ENCODE measurements around the gene PTPN3.

The PTPN3 gene

GRCh38 chr9:109408759-109409462 lies 89.2 kb downstream of the PTPN3 start:
- Histone ChIP-seq H3K23ac (ENCODE audit: low read length in 2 of 2) (no peak overlapping the region), H2BK12ac (ENCODE audit: low read length in 2 of 2) (no peak overlapping the region), H4K8ac (ENCODE audit: low read length) (no peak overlapping the region), H3K9ac (ENCODE audit: low read length) (no peak overlapping the region), H4K91ac (ENCODE audit: low read length) (no peak overlapping the region), H3K4ac (ENCODE audit: low read depth in 1 of 2, low read length in 2 of 2) (no peak overlapping the region), H2AFZ (ENCODE audit: low read depth, low read length) (no peak overlapping the region), H3K4me1 (ENCODE audit: control insufficient read depth, insufficient read depth, low read depth, low read length) (peaks cover 7% of the 10 kb centered on the region), H2BK5ac (ENCODE audit: low read depth, low read length, poor library complexity, severe bottlenecking) (no peak overlapping the region), H3K14ac (ENCODE audit: low read length in 2 of 2) (no peak overlapping the region), H3K4me2 (ENCODE audit: low read length, poor library complexity, severe bottlenecking) (no peak overlapping the region), H2BK15ac (ENCODE audit: low read depth, poor library complexity, severe bottlenecking) (no peak overlapping the region), H3K9me3 (ENCODE audit: control insufficient read depth, low read length) (no peaks in the 10 kb centered on the region), H3K27ac (ENCODE audit: low read length, poor library complexity, severe bottlenecking) (no peak overlapping the region), H2BK120ac (ENCODE audit: low read depth, low read length) (no peak overlapping the region), H3K79me1 (replicated peaks; ENCODE audit: low read length, poor library complexity, severe bottlenecking) (peaks cover 9% of the 10 kb centered on the region), H2AK5ac (ENCODE audit: low read length, severe bottlenecking) (no peak overlapping the region), H3K18ac (ENCODE audit: low read depth in 1 of 2, low read length in 2 of 2) (no peak overlapping the region), H3K4me3 (ENCODE audit: insufficient read depth in 1 of 2, low read depth in 1 of 2, low read length in 2 of 2) (no peak overlapping the region), H3K36me3 (ENCODE audit: control insufficient read depth in 1 of 2, insufficient read depth in 2 of 2, low read depth in 1 of 2, low read length in 2 of 2) (peaks cover 0 to 47% of the 10 kb centered on the region in 2 experiments), H3K27me3 (ENCODE audit: control insufficient read depth in 1 of 2, insufficient read depth in 1 of 2, low read length in 2 of 2) (peaks cover 0 to 11% of the 10 kb centered on the region in 2 experiments)
- WGBS = 70% methylated on average over 4 of the region's 6 CpGs
- no peak for DNase-seq

DNA sequence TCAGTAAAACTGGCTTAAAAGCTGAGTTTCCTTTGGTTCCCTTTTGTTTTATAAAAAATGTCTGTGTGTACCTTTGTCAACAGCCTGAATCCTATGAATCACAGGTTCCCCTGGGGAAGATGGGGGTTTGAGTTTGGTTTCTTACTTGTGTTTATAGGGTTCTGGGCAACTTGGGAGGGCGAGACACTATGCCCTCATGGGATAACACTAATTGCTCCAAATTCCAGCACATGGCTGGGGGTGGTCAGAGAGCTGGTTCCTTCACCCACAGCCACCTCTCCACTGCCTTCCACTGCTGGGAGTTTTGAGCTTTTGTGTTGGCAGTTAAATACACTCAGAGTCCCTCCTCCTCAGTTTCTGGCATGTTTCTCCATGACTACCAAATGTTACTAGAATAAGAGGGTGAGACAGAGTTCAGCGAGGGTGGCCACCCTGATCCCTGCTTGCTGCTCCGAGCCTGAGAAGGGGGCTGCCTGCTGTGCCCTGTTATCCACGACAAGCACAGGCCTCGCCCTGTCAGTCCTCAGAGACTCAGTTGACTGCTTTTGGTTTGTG lies 94.3 kb downstream of the PTPN3 start:
- Histone ChIP-seq H3K27me3 (ENCODE audit: control insufficient read depth in 1 of 2, insufficient read depth in 1 of 2, low read length in 2 of 2) (peaks cover 0 to 16% of the 10 kb centered on the region in 2 experiments), H3K9me3 (ENCODE audit: control insufficient read depth, low read length) (no peaks in the 10 kb centered on the region), H4K91ac (ENCODE audit: low read length) (no peak overlapping the region), H4K8ac (ENCODE audit: low read length) (no peak overlapping the region), H3K27ac (ENCODE audit: low read length, poor library complexity, severe bottlenecking) (peak overlapping the region; percentile 13), H3K4me3 (ENCODE audit: insufficient read depth in 1 of 2, low read depth in 1 of 2, low read length in 2 of 2) (no peak overlapping the region), H3K79me1 (replicated peaks; ENCODE audit: low read length, poor library complexity, severe bottlenecking) (no peaks in the 10 kb centered on the region), H3K4me1 (ENCODE audit: control insufficient read depth, insufficient read depth, low read depth, low read length) (peaks cover 8% of the 10 kb centered on the region), H2BK12ac (ENCODE audit: low read length in 2 of 2) (no peak overlapping the region), H2BK15ac (ENCODE audit: low read depth, poor library complexity, severe bottlenecking) (no peak overlapping the region), H3K23ac (ENCODE audit: low read length in 2 of 2) (no peak overlapping the region), H2AFZ (ENCODE audit: low read depth, low read length) (no peak overlapping the region), H3K4me2 (ENCODE audit: low read length, poor library complexity, severe bottlenecking) (no peak overlapping the region), H3K9ac (ENCODE audit: low read length) (peak overlapping the region; percentile 49), H3K18ac (ENCODE audit: low read depth in 1 of 2, low read length in 2 of 2) (no peak overlapping the region), H2BK120ac (ENCODE audit: low read depth, low read length) (no peak overlapping the region), H3K36me3 (ENCODE audit: control insufficient read depth in 1 of 2, insufficient read depth in 2 of 2, low read depth in 1 of 2, low read length in 2 of 2) (peaks cover 0 to 42% of the 10 kb centered on the region in 2 experiments), H2AK5ac (ENCODE audit: low read length, severe bottlenecking) (no peak overlapping the region), H3K14ac (ENCODE audit: low read length in 2 of 2) (no peak overlapping the region), H2BK5ac (ENCODE audit: low read depth, low read length, poor library complexity, severe bottlenecking) (no peak overlapping the region), H3K4ac (ENCODE audit: low read depth in 1 of 2, low read length in 2 of 2) (no peak overlapping the region)
- 85% methylated on average over 4 of the region's 5 CpGs for WGBS
- DNase-seq = no peak

GRCh38 chr9:109403116-109403515 lies 95.0 kb downstream of the PTPN3 start:
- H2BK12ac ChIP-seq (ENCODE audit: low read length in 2 of 2) = no peak overlapping the region
- H3K4me2 ChIP-seq (ENCODE audit: low read length, poor library complexity, severe bottlenecking) = no peak overlapping the region
- H3K14ac ChIP-seq (ENCODE audit: low read length in 2 of 2) = no peak overlapping the region
- H3K4me3 ChIP-seq (ENCODE audit: insufficient read depth in 1 of 2, low read depth in 1 of 2, low read length in 2 of 2) = no peak overlapping the region
- peaks cover 8% of the 10 kb centered on the region for H3K4me1 ChIP-seq (ENCODE audit: control insufficient read depth, insufficient read depth, low read depth, low read length)
- H3K79me1 ChIP-seq (replicated peaks; ENCODE audit: low read length, poor library complexity, severe bottlenecking) = no peaks in the 10 kb centered on the region
- peaks cover 0 to 43% of the 10 kb centered on the region in 2 experiments for H3K36me3 ChIP-seq (ENCODE audit: control insufficient read depth in 1 of 2, insufficient read depth in 2 of 2, low read depth in 1 of 2, low read length in 2 of 2)
- H3K27ac ChIP-seq (ENCODE audit: low read length, poor library complexity, severe bottlenecking) = no peak overlapping the region
- no peak overlapping the region for H3K23ac ChIP-seq (ENCODE audit: low read length in 2 of 2)
- no peak overlapping the region for H2AK5ac ChIP-seq (ENCODE audit: low read length, severe bottlenecking)
- no peak overlapping the region for H2AFZ ChIP-seq (ENCODE audit: low read depth, low read length)
- H2BK5ac ChIP-seq (ENCODE audit: low read depth, low read length, poor library complexity, severe bottlenecking) = no peak overlapping the region
- no peak overlapping the region for H2BK120ac ChIP-seq (ENCODE audit: low read depth, low read length)
- peak overlapping the region; percentile 49 for H3K9ac ChIP-seq (ENCODE audit: low read length)
- 91% methylated on average over 1 of the region's 2 CpGs for WGBS
- H3K4ac ChIP-seq (ENCODE audit: low read depth in 1 of 2, low read length in 2 of 2) = no peak overlapping the region
- H3K18ac ChIP-seq (ENCODE audit: low read depth in 1 of 2, low read length in 2 of 2) = no peak overlapping the region
- H4K8ac ChIP-seq (ENCODE audit: low read length) = no peak overlapping the region
- no peak overlapping the region for H4K91ac ChIP-seq (ENCODE audit: low read length)
- peaks cover 0 to 22% of the 10 kb centered on the region in 2 experiments for H3K27me3 ChIP-seq (ENCODE audit: control insufficient read depth in 1 of 2, insufficient read depth in 1 of 2, low read length in 2 of 2)
- no peak overlapping the region for H2BK15ac ChIP-seq (ENCODE audit: low read depth, poor library complexity, severe bottlenecking)
- no peaks in the 10 kb centered on the region for H3K9me3 ChIP-seq (ENCODE audit: control insufficient read depth, low read length)
- no peak for DNase-seq

GRCh38 chr9:109401990-109402318 lies 96.2 kb downstream of the PTPN3 start:
- DNase-seq = no peak
- H3K23ac ChIP-seq (ENCODE audit: low read length in 2 of 2) = no peak overlapping the region
- no peak overlapping the region for H2AFZ ChIP-seq (ENCODE audit: low read depth, low read length)
- H3K9ac ChIP-seq (ENCODE audit: low read length) = no peak overlapping the region
- H2AK5ac ChIP-seq (ENCODE audit: low read length, severe bottlenecking) = no peak overlapping the region
- 45% methylated on average over 2 of the region's 4 CpGs for WGBS
- no peak overlapping the region for H2BK120ac ChIP-seq (ENCODE audit: low read depth, low read length)
- H2BK15ac ChIP-seq (ENCODE audit: low read depth, poor library complexity, severe bottlenecking) = no peak overlapping the region
- H3K14ac ChIP-seq (ENCODE audit: low read length in 2 of 2) = no peak overlapping the region
- peaks cover 0 to 22% of the 10 kb centered on the region in 2 experiments for H3K27me3 ChIP-seq (ENCODE audit: control insufficient read depth in 1 of 2, insufficient read depth in 1 of 2, low read length in 2 of 2)
- peaks cover 0 to 50% of the 10 kb centered on the region in 2 experiments for H3K36me3 ChIP-seq (ENCODE audit: control insufficient read depth in 1 of 2, insufficient read depth in 2 of 2, low read depth in 1 of 2, low read length in 2 of 2)
- H4K91ac ChIP-seq (ENCODE audit: low read length) = no peak overlapping the region
- no peak overlapping the region for H3K4ac ChIP-seq (ENCODE audit: low read depth in 1 of 2, low read length in 2 of 2)
- no peak overlapping the region for H3K4me2 ChIP-seq (ENCODE audit: low read length, poor library complexity, severe bottlenecking)
- H3K79me1 ChIP-seq (replicated peaks; ENCODE audit: low read length, poor library complexity, severe bottlenecking) = peaks cover 1% of the 10 kb centered on the region
- H3K18ac ChIP-seq (ENCODE audit: low read depth in 1 of 2, low read length in 2 of 2) = no peak overlapping the region
- no peak overlapping the region for H4K8ac ChIP-seq (ENCODE audit: low read length)
- H3K4me1 ChIP-seq (ENCODE audit: control insufficient read depth, insufficient read depth, low read depth, low read length) = peaks cover 8% of the 10 kb centered on the region
- no peak overlapping the region for H3K27ac ChIP-seq (ENCODE audit: low read length, poor library complexity, severe bottlenecking)
- no peak overlapping the region for H3K4me3 ChIP-seq (ENCODE audit: insufficient read depth in 1 of 2, low read depth in 1 of 2, low read length in 2 of 2)
- no peak overlapping the region for H2BK5ac ChIP-seq (ENCODE audit: low read depth, low read length, poor library complexity, severe bottlenecking)
- H3K9me3 ChIP-seq (ENCODE audit: control insufficient read depth, low read length) = no peaks in the 10 kb centered on the region
- H2BK12ac ChIP-seq (ENCODE audit: low read length in 2 of 2) = no peak overlapping the region
